SK-N-SH treated with all-trans-retinoic acid at 6 μM for 48 hours (cell line): Measurements from ENCODE around the gene CGB5.

ENCODE experiments used
- ATAC-seq: fragments of 200-7000 bp; cut with Tn5 transposase; 3 replicates; pipeline ENCODE4 v1.9.1; 2020; ENCODE audit warnings: mild to moderate bottlenecking, moderate library complexity
- BACH2 ChIP-seq: fragments of 250-450 bp; sonication (Bioruptor Pico); IDR thresholded peaks from 2 replicates; pipeline ENCODE4 v1.9.0; 2021; ENCODE audit warnings: mild to moderate bottlenecking, borderline replicate concordance
- CREB5 ChIP-seq: fragments of 250-450 bp; sonication (Bioruptor Pico); IDR thresholded peaks from 2 replicates; pipeline ENCODE4 v1.5.1; 2020; ENCODE audit warnings: low read depth, mild to moderate bottlenecking, moderate library complexity
- CSRNP3 ChIP-seq: fragments of 250-450 bp; sonication (Bioruptor Pico); IDR thresholded peaks from 2 replicates; pipeline ENCODE4 v1.5.1; 2021; ENCODE audit warnings: mild to moderate bottlenecking, moderate library complexity
- GLIS3 ChIP-seq: fragments of 250-450 bp; sonication (Bioruptor Pico); IDR thresholded peaks from 2 replicates; pipeline ENCODE4 v1.5.0; 2020; ENCODE audit warnings: mild to moderate bottlenecking, moderate library complexity
- ISL1 ChIP-seq: fragments of 250-450 bp; sonication (Bioruptor Pico); IDR thresholded peaks from 2 replicates; pipeline ENCODE4 v2.1.2; 2022; ENCODE audit warnings: mild to moderate bottlenecking, moderate library complexity
- OSR1 ChIP-seq: fragments of 250-450 bp; sonication (Bioruptor Pico); IDR thresholded peaks from 2 replicates; pipeline ENCODE4 v1.8.0; 2022; ENCODE audit warnings: moderate library complexity, mild to moderate bottlenecking, inconsistent platforms
- PATZ1 ChIP-seq: fragments of 250-450 bp; sonication (Bioruptor Pico); IDR thresholded peaks from 2 replicates; pipeline ENCODE4 v1.8.0; 2020; ENCODE audit warnings: mild to moderate bottlenecking, moderate library complexity, borderline replicate concordance
- POU6F1 ChIP-seq: fragments of 250-450 bp; sonication (Bioruptor Pico); IDR thresholded peaks from 2 replicates; pipeline ENCODE4 v1.8.0; 2021; ENCODE audit warnings: low read depth, mild to moderate bottlenecking, moderate library complexity, borderline replicate concordance
- PPARA ChIP-seq: fragments of 250-450 bp; sonication (Bioruptor Pico); IDR thresholded peaks from 2 replicates; pipeline ENCODE4 v1.5.0; 2020; ENCODE audit warnings: mild to moderate bottlenecking, borderline replicate concordance
- SNAI2 ChIP-seq: fragments of 250-450 bp; sonication (Bioruptor Pico); IDR thresholded peaks from 2 replicates; pipeline ENCODE4 v1.5.0; 2020; ENCODE audit warnings: mild to moderate bottlenecking, moderate library complexity
- TCF4 ChIP-seq: fragments of 250-450 bp; sonication (Bioruptor Pico); IDR thresholded peaks from 2 replicates; pipeline ENCODE4 v1.8.0; 2021; ENCODE audit warnings: mild to moderate bottlenecking, moderate library complexity, borderline replicate concordance
- TOX ChIP-seq: fragments of 250-450 bp; sonication (Bioruptor Pico); IDR thresholded peaks from 2 replicates; pipeline ENCODE4 v1.8.0; 2021; ENCODE audit warnings: mild to moderate bottlenecking, moderate library complexity, borderline replicate concordance
- TSHZ2 ChIP-seq: fragments of 250-450 bp; sonication (Bioruptor Pico); IDR thresholded peaks from 2 replicates; pipeline ENCODE4 v1.5.0; 2020; ENCODE audit warnings: mild to moderate bottlenecking, moderate library complexity
- ZC3H10 ChIP-seq: fragments of 250-450 bp; sonication (Bioruptor Pico); IDR thresholded peaks from 2 replicates; pipeline ENCODE4 v1.5.1; 2021; ENCODE audit warnings: mild to moderate bottlenecking, moderate library complexity
- ZFP3 ChIP-seq: fragments of 250-450 bp; sonication (Bioruptor Pico); IDR thresholded peaks from 2 replicates; pipeline ENCODE4 v1.5.0; 2020; ENCODE audit warnings: mild to moderate bottlenecking, moderate library complexity
- ZFP30 ChIP-seq: fragments of 450-650 bp; formaldehyde crosslinking; IDR thresholded peaks from 2 replicates; pipeline ENCODE4 v1.5.0; 2022; ENCODE audit warnings: mild to moderate bottlenecking, moderate library complexity
- ZNF565 ChIP-seq: fragments of 450-650 bp; formaldehyde crosslinking; conservative IDR thresholded peaks from 2 replicates; pipeline ENCODE4 v1.5.0; 2020; ENCODE audit warnings: low read depth, mild to moderate bottlenecking, moderate library complexity
- ZNF70 ChIP-seq: fragments of 450-650 bp; formaldehyde crosslinking; IDR thresholded peaks from 2 replicates; pipeline ENCODE4 v1.5.0; 2020; ENCODE audit warnings: mild to moderate bottlenecking, moderate library complexity
- ZNF8 ChIP-seq: fragments of 450-650 bp; formaldehyde crosslinking; IDR thresholded peaks from 2 replicates; pipeline ENCODE4 v1.5.0; 2020; ENCODE audit warnings: mild to moderate bottlenecking, moderate library complexity

CGB5 gene

GRCh38 chr19:49009828-49010227 lies 33.8 kb upstream of the CGB5 start:
- TF ChIP-seq ZNF565 = no peak
- no peak for TF ChIP-seq PPARA (CRISPR knock-in tag)
- no peak for TF ChIP-seq BACH2 (CRISPR knock-in tag)
- TF ChIP-seq ZC3H10 = no peak
- no peak for TF ChIP-seq ZFP30
- TF ChIP-seq ZNF8 = no peak
- no peak for TF ChIP-seq SNAI2 (CRISPR knock-in tag)
- no peak for TF ChIP-seq ISL1 (CRISPR knock-in tag)
- TF ChIP-seq CSRNP3 (CRISPR knock-in tag) = no peak
- no peak for TF ChIP-seq OSR1 (CRISPR knock-in tag)
- no peak for TF ChIP-seq ZFP3 (CRISPR knock-in tag)
- TF ChIP-seq PATZ1 = no peak
- TF ChIP-seq TSHZ2 = no peak
- ATAC-seq = no peak

GRCh38 chr19:49010453-49010852 lies 33.2 kb upstream of the CGB5 start:
- TF ChIP-seq TOX = no peak
- TF ChIP-seq CSRNP3 (CRISPR knock-in tag) = no peak
- no peak for TF ChIP-seq TCF4
- no peak for TF ChIP-seq ZNF70
- TF ChIP-seq PPARA (CRISPR knock-in tag) = no peak
- TF ChIP-seq ZNF8 = no peak
- TF ChIP-seq ISL1 (CRISPR knock-in tag) = no peak
- TF ChIP-seq, all 23 proteins: peak for 0
- ATAC-seq = no peak

GRCh38 chr19:49011194-49011593 lies 32.5 kb upstream of the CGB5 start:
- no peak for ATAC-seq
- TF ChIP-seq SNAI2 (CRISPR knock-in tag) = no peak
- TF ChIP-seq ZFP3 (CRISPR knock-in tag) = no peak
- TF ChIP-seq ZC3H10 = no peak
- no peak for TF ChIP-seq POU6F1
- TF ChIP-seq OSR1 (CRISPR knock-in tag) = no peak
- TF ChIP-seq TSHZ2 = no peak
- TF ChIP-seq CREB5 (CRISPR knock-in tag) = no peak
- TF ChIP-seq TCF4 = no peak
- no peak for TF ChIP-seq ZNF565
- no peak for TF ChIP-seq TOX
- no peak for TF ChIP-seq GLIS3 (CRISPR knock-in tag)
